ENCODE results near the gene HMGXB4.

The HMGXB4 gene

GRCh38 chr22:35257002-35257320 lies 332 bp upstream of the HMGXB4 start:
- no peak for DNase-seq (ENCODE audit: low spot score)

GRCh38 chr22:35258191-35258988 lies 1.1 kb downstream of the HMGXB4 start:
- DNase-seq (ENCODE audit: low spot score), result peak; percentile 9

DNA sequence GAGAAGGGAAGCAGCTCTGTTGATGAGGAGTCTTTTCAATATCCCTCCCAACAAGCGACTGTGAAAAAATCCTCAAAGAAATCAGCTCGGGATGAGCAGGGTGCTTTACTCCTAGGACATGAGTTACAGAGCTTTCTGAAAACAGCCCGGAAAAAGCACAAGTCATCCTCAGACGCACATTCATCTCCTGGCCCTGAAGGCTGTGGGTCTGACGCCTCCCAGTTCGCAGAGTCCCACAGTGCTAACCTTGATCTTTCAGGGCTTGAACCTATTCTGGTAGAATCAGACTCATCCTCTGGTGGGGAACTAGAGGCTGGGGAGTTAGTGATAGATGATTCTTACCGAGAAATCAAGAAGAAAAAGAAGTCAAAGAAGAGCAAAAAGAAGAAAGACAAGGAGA lies 7.7 kb downstream of the HMGXB4 start:
- DNase-seq (ENCODE audit: low spot score), result no peak

GRCh38 chr22:35266277-35266676 lies 9.0 kb downstream of the HMGXB4 start:
- no peak for DNase-seq (ENCODE audit: low spot score)

DNA sequence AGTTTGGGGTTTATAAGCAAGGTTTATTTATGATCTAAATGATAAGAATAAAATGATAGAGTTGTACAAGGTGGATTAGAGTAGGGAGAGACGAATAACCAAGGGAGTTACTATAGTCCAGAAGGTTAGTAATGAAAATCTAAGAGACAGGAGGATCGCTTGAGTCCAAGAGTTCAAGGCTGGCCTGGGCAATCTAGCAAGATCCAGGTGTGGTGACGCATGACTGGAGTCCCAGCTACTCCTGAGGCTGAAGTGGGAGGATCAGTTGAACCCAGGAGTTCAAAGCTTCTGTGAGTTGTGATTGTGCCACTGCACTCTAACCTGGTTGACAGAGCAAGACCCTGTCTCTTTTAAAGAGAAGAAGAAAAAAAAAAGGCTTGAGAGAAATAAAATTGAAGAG lies 12.3 kb downstream of the HMGXB4 start:
- DNase-seq (ENCODE audit: low spot score), result no peak

GRCh38 chr22:35274154-35274871 lies 17.0 kb downstream of the HMGXB4 start:
- no peak for DNase-seq (ENCODE audit: low spot score)

DNA sequence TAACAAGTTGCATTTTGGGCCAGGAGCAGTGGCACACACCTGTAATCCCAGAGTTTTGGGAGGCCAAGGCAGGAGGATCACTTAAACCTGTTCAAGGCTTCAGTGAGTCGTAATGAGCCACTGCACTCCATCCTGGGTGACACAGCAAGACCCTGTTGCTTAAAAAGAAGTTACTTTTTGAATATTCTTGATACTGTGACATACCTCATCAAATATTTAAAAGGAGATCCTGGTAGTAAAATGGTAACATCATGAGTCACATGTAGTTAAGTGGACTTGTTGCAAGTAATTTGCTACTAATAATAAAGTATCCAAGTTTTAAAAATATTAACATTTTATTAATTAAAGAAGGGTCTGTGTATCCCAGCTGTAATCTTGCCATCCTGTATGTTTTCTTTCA lies 18.3 kb downstream of the HMGXB4 start:
- no peak for DNase-seq (ENCODE audit: low spot score)

GRCh38 chr22:35276019-35276418 lies 18.7 kb downstream of the HMGXB4 start:
- no peak for DNase-seq (ENCODE audit: low spot score)

DNA sequence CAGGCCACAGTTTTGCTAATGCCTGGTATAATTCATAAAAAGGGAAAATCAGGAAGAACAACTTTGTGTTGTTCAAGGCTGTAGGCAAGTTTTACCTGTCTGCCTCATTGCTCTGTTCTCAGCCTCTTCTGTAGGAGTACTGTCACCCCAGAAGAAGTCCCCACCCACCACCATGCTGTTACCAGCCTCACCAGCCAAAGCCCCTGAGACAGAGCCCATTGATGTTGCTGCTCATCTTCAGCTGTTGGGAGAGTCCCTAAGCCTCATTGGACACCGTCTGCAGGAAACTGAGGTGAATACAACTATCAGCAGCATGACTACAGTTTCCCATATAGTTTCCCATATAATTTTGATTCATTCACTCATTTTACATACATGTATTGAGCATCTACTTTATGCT lies 30.8 kb downstream of the HMGXB4 start:
- no peak for DNase-seq (ENCODE audit: low spot score)

DNA sequence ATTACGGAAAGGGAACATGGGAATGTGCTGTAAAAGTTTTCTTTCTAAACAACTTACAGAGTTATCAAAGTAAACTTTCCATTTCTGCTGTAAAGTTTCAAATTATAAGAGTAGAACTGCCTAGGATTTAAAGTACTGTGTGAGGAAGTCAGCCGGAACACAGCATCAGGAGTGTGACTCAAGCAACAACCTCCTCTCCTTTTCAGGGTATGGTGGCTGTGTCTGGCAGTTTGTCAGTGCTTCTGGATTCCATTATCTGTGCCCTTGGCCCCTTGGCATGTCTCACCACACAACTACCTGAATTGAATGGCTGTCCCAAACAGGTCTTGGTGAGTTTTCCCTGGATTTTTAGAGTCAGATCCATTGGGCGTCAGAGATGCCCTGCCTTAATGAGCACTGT lies 35.5 kb downstream of the HMGXB4 start:
- no peak for DNase-seq (ENCODE audit: low spot score)

DNA sequence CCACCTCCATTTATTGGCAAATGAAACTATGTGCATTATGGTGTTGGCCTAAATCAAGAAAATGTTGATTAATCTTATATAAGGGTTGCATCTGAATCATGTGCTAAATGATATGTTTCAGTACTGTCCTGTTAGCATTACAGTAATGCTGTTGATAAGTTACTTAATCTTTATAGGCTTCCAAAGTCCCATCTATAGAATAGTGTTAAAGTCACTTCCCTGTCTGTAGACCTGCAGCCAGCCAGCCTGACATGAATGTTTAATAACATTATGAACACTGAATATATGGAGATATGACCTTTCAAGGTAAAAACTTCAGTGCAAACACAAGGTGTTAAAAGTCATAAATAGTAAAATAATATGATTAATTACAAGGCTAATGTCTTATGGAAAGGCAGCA lies 38.8 kb downstream of the HMGXB4 start:
- DNase-seq (ENCODE audit: low spot score), result no peak

DNA sequence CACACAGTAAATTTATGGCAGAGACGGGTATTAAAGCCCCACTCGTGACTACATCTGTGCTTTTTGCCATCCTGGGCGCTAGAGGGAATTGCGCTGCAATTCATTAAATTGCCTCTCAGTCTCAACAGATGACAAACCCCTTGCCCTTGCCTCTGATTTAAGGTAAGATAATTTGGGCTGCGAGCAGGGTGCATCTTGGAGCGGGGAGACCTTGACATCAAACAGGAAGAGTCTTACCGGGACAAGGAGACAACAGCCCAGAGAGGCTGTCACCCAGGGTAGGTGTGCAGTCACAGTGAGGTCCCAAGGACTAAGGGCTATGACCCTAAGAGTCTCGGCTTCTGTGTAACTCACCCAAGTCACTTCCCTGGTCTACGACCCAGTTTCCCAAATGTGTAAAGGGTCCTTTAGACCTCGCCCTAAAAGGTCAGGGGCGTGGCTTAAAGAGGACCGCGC lies 42.0 kb downstream of the HMGXB4 start:
- DNase-seq (ENCODE audit: low spot score), result no peak

GRCh38 chr22:35299673-35300499 lies 42.6 kb downstream of the HMGXB4 start, which contains the start of gene TOM1:
Gene TOM1 (plus strand): TSS chr22:35299894. CDS start chr22:35299929, 35 bp downstream.
- peak; percentile 100 for DNase-seq (ENCODE audit: low spot score)

- DNase-seq (ENCODE audit: low spot score), result no peak
Observed at GRCh38 chr22:35301372-35301874, 44.1 kb downstream of the HMGXB4 start.

GRCh38 chr22:35303029-35303624 lies 45.8 kb downstream of the HMGXB4 start:
- DNase-seq (ENCODE audit: low spot score), result no peak

DNA sequence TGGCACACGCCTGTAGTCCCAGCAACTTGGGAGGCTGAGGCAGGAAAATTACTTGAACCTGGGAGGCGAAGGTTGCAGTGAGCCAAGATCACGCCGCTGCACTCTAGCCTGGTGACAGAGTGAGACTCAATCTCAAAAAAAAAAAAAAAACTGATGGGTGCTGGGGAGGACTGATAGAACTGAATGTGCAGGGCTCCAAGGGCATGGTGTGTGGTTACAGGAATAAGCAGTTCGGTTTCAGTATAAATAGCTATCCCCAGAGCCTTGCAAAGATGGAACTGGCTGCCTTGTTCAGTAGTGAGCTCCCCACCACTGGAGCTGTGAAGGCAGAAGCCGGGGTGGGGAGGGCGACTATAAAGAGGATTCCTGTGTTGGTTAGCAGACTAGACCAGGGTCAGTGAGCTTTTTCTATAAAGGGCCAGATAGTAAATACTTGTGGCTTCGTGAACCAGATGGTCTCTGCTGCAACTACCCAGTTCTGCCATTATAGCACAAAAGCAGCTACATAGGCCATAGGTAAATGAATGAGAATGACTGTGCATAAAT lies 48.3 kb downstream of the HMGXB4 start:
- DNase-seq (ENCODE audit: low spot score), result no peak

DNA sequence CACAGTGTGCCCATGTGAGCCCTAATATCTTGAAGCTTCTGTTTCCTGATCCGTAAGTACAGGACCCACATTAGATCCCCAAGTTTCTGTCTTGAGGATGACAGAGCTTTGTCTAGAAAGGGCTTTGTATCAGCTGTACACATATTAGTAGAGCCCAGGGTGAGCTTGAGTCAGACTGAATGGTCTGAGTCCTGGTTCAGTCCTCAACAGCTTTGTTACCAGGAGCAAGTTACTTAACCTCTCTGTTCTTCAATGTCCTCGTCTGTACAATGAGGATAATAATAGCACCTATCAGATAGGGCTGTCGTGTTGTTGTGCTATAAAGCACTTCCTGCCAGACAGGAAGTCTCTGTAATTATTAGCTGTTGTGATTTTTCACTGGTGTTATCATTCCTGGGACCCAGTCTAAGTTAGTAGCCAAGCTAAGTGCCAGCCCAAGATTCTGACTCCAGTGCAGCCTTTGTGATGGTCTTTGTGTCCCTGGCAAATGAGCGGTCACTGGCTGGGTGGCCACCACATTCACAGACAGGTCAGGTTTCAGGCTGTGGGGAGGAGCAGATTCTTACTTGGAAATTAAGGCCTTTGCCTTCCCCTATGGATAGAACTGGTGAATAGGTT lies 49.2 kb downstream of the HMGXB4 start:
- no peak for DNase-seq (ENCODE audit: low spot score)

DNA sequence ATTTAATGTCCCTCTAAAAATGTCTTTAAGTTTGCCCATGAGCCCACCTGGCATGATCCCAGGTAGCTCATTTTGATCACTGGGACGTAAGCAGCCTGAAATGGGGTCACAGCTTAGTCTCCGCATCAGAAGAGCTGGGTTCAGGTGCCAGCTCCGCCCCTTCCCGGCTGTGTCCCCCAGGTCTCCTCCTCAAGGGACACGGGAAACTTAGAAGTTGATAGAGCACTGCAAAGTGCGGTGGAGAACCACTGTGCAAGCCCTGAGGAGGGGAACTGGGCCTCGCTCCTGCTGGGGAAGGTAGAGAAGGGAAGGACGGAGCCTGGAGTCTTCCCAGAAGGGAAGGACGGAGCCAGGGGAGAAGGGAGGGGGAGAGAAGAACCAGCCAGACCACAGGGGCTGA lies 50.1 kb downstream of the HMGXB4 start:
- no peak for DNase-seq (ENCODE audit: low spot score)

GRCh38 chr22:35307892-35308291 lies 50.6 kb downstream of the HMGXB4 start:
- no peak for DNase-seq (ENCODE audit: low spot score)

- DNase-seq (ENCODE audit: low spot score), result no peak
Observed at GRCh38 chr22:35308480-35309021, 51.3 kb downstream of the HMGXB4 start.

Data from COLO829 (cell line).